Effector memory CD8-positive, alpha-beta T cell (primary cell): Measurements from ENCODE around the gene OR4F15.

Source experiments
- ATAC-seq: fragments of 150-1000 bp; cut with Tn5 transposase; replicated peaks from 2 replicates; pipeline ENCODE4 v1.10.0; 2021; ENCODE audit warnings: mild to moderate bottlenecking, moderate library complexity
- DNase-seq, 3 experiments: peaks; one replicate each; pipeline ENCODE4 v3.0.0; 2021
- H3K27ac Mint-ChIP-seq, 2 donors: one replicate each; pipeline ENCODE4 v1.8.0; 2022; ENCODE audit warnings: mild to moderate bottlenecking in 2 of 2, mixed read lengths in 2 of 2, moderate library complexity in 2 of 2
- H3K27me3 Mint-ChIP-seq, 2 donors: one replicate each; pipeline ENCODE4 v1.8.0; 2022; ENCODE audit warnings: mixed read lengths in 2 of 2
- H3K36me3 Mint-ChIP-seq: one replicate; pipeline ENCODE4 v1.8.0; 2022; ENCODE audit warnings: mild to moderate bottlenecking, moderate library complexity, mixed read lengths; ENCODE audit not compliant: insufficient read depth
- H3K4me1 Mint-ChIP-seq, 2 donors: one replicate each; pipeline ENCODE4 v1.8.0; 2022; ENCODE audit warnings: low read depth in 2 of 2, mixed read lengths in 2 of 2
- H3K4me3 Mint-ChIP-seq, 2 donors: one replicate each; pipeline ENCODE4 v1.8.0; 2022; ENCODE audit warnings: mild to moderate bottlenecking in 2 of 2, mixed read lengths in 2 of 2, moderate library complexity in 2 of 2
- H3K9me3 Mint-ChIP-seq, 2 donors: one replicate each; pipeline ENCODE4 v1.8.0; 2022; ENCODE audit warnings: mixed read lengths in 2 of 2

The OR4F15 gene

GRCh38 chr15:101808201-101808600 is 3.8 kb upstream of the OR4F15 start:
- H3K4me3 Mint-ChIP-seq, result no peak overlapping the region
- H3K27me3 Mint-ChIP-seq, result peaks cover 56 to 59% of the 10 kb centered on the region in 2 donors
- DNase-seq (no peak), ATAC-seq (no peak)
- no peak overlapping the region for H3K27ac Mint-ChIP-seq
- no peaks in the 10 kb centered on the region for H3K9me3 Mint-ChIP-seq
- no peaks in the 10 kb centered on the region for H3K4me1 Mint-ChIP-seq
- no peaks in the 10 kb centered on the region for H3K36me3 Mint-ChIP-seq

GRCh38 chr15:101810456-101810855 is 1.5 kb upstream of the OR4F15 start:
- no peak overlapping the region for H3K4me3 Mint-ChIP-seq
- no peaks in the 10 kb centered on the region for H3K9me3 Mint-ChIP-seq
- ATAC-seq (no peak), DNase-seq (no peak)
- H3K36me3 Mint-ChIP-seq, result no peaks in the 10 kb centered on the region
- peaks cover 46 to 56% of the 10 kb centered on the region in 2 donors for H3K27me3 Mint-ChIP-seq
- no peak overlapping the region for H3K27ac Mint-ChIP-seq
- H3K4me1 Mint-ChIP-seq, result no peaks in the 10 kb centered on the region

GRCh38 chr15:101810876-101811275 is 1.1 kb upstream of the OR4F15 start:
- no peak for ATAC-seq
- Mint-ChIP-seq H3K27ac (no peak overlapping the region), H3K36me3 (no peaks in the 10 kb centered on the region), H3K27me3 (peaks cover 46 to 56% of the 10 kb centered on the region in 2 donors), H3K4me3 (no peak overlapping the region), H3K4me1 (no peaks in the 10 kb centered on the region), H3K9me3 (no peaks in the 10 kb centered on the region)
- no peak for DNase-seq

- ATAC-seq, result no peak
- Mint-ChIP-seq H3K27me3 (peaks cover 52 to 61% of the 10 kb centered on the region in 2 donors), H3K27ac (no peak overlapping the region), H3K4me1 (no peaks in the 10 kb centered on the region), H3K9me3 (no peaks in the 10 kb centered on the region), H3K4me3 (no peak overlapping the region), H3K36me3 (no peaks in the 10 kb centered on the region)
- DNase-seq, result no peak
Measured at GRCh38 chr15:101813803-101814534, 2.0 kb downstream of the OR4F15 start.

GRCh38 chr15:101820781-101821180 is 8.8 kb downstream of the OR4F15 start:
- H3K27me3 Mint-ChIP-seq, result peaks cover 42 to 60% of the 10 kb centered on the region in 2 donors
- H3K4me1 Mint-ChIP-seq, result no peaks in the 10 kb centered on the region
- DNase-seq (no peak), ATAC-seq (no peak)
- no peak overlapping the region for H3K4me3 Mint-ChIP-seq
- no peak overlapping the region for H3K27ac Mint-ChIP-seq
- H3K9me3 Mint-ChIP-seq, result no peaks in the 10 kb centered on the region
- H3K36me3 Mint-ChIP-seq, result no peaks in the 10 kb centered on the region

- ATAC-seq (no peak), DNase-seq (no peak)
- Mint-ChIP-seq H3K4me3 (no peak overlapping the region), H3K27ac (no peak overlapping the region), H3K27me3 (peaks cover 50 to 80% of the 10 kb centered on the region in 2 donors), H3K4me1 (no peaks in the 10 kb centered on the region), H3K36me3 (no peaks in the 10 kb centered on the region), H3K9me3 (peaks cover 2 to 3% of the 10 kb centered on the region in 2 donors)
Measured at GRCh38 chr15:101827257-101827656, 15.3 kb downstream of the OR4F15 start.

GRCh38 chr15:101828774-101829173 is 16.8 kb downstream of the OR4F15 start:
- Mint-ChIP-seq H3K9me3 (peaks cover 3 to 11% of the 10 kb centered on the region in 2 donors), H3K4me3 (no peak overlapping the region), H3K27ac (no peak overlapping the region), H3K36me3 (no peaks in the 10 kb centered on the region), H3K4me1 (no peaks in the 10 kb centered on the region), H3K27me3 (peaks cover 51 to 74% of the 10 kb centered on the region in 2 donors)
- no peak for DNase-seq
- ATAC-seq, result no peak

- no peak for ATAC-seq
- H3K4me3 Mint-ChIP-seq, result no peak overlapping the region
- H3K36me3 Mint-ChIP-seq, result no peaks in the 10 kb centered on the region
- H3K4me1 Mint-ChIP-seq, result no peaks in the 10 kb centered on the region
- no peak overlapping the region for H3K27ac Mint-ChIP-seq
- H3K27me3 Mint-ChIP-seq, result peaks cover 34 to 51% of the 10 kb centered on the region in 2 donors
- H3K9me3 Mint-ChIP-seq, result no peaks in the 10 kb centered on the region
- no peak for DNase-seq
Measured at GRCh38 chr15:101841656-101842055, 29.7 kb downstream of the OR4F15 start.

GRCh38 chr15:101844916-101845315 is 32.9 kb downstream of the OR4F15 start:
- Mint-ChIP-seq H3K36me3 (no peaks in the 10 kb centered on the region), H3K27me3 (peaks cover 42 to 58% of the 10 kb centered on the region in 2 donors), H3K27ac (no peak overlapping the region), H3K4me3 (no peak overlapping the region), H3K4me1 (no peaks in the 10 kb centered on the region), H3K9me3 (no peaks in the 10 kb centered on the region)
- no peak for ATAC-seq
- DNase-seq, result no peak

- no peak overlapping the region for H3K4me3 Mint-ChIP-seq
- ATAC-seq, result no peak
- no peak for DNase-seq
- no peaks in the 10 kb centered on the region for H3K4me1 Mint-ChIP-seq
- H3K36me3 Mint-ChIP-seq, result no peaks in the 10 kb centered on the region
- H3K9me3 Mint-ChIP-seq, result no peaks in the 10 kb centered on the region
- H3K27ac Mint-ChIP-seq, result no peak overlapping the region
- H3K27me3 Mint-ChIP-seq, result peaks cover 42 to 52% of the 10 kb centered on the region in 2 donors
Measured at GRCh38 chr15:101852356-101852755, 40.4 kb downstream of the OR4F15 start.
